Endothelial cell of umbilical vein (primary cell): ENCODE results near the gene KRCC1. TPM values are rescaled to one million over a fixed set of nuclear protein-coding genes. Genes with fewer than 3 reads are reported as not detected.

ENCODE experiments used
- BruUV-seq: library from RNA; stranded (reverse); fragments of 400-500 nt; replicated peaks from 2 replicates; lab custom pipeline; 2021; lab: Mats Ljungman, UMichigan
- CTCF ChIA-PET: fragments of 300-600, 350-600 bp; sonication (Branson Sonifier 250); formaldehyde crosslinking; loops from one replicate; lab custom pipeline; 2021; ENCODE audit warnings: antibody characterized with exemption, inconsistent platforms; lab: Charles Lee
- POLR2A ChIA-PET: fragments of 300-600, 350-600 bp; sonication (Branson Sonifier 250); formaldehyde crosslinking; loops from one replicate; lab custom pipeline; 2021; ENCODE audit warnings: antibody characterized with exemption, inconsistent platforms; lab: Charles Lee
- DNase-seq: peaks from one replicate; pipeline ENCODE4 v3.0.0-alpha.2; 2011; ENCODE audit warnings: low read depth, low spot score
- FAIRE-seq: peaks from 2 replicates; lab custom pipeline; 2011; peaks lifted over from hg19 to GRCh38; lab: Jason Lieb, UNC
- H2AFZ ChIP-seq: 2 replicates; pipeline ENCODE4 v1.6.0; 2012; ENCODE audit warnings: low read depth, low read length, control low read depth, inconsistent platforms
- H3K27ac ChIP-seq: 2 replicates; pipeline ENCODE4 v1.5.1; 2011; ENCODE audit warnings: low read depth, mild to moderate bottlenecking, control low read depth, low read length, moderate library complexity; ENCODE audit not compliant: insufficient read depth
- H3K27me3 ChIP-seq, 2 experiments: 2 replicates each; pipeline versions ENCODE4 v1.6.0 to v1.6.1; 2011; ENCODE audit warnings: low read length in 2 of 2, mixed read lengths in 1 of 2; ENCODE audit not compliant: control insufficient read depth in 2 of 2, insufficient read depth in 2 of 2
- H3K36me3 ChIP-seq, 2 experiments: 2 replicates in 1 of 2; 3 replicates in 1 of 2; pipeline ENCODE4 v1.5.1; 2011; ENCODE audit warnings: low read length in 2 of 2, mild to moderate bottlenecking in 1 of 2, moderate library complexity in 1 of 2; ENCODE audit not compliant: control insufficient read depth in 2 of 2, insufficient read depth in 2 of 2; ENCODE audit errors: extremely low read depth in 1 of 2
- H3K4me1 ChIP-seq: 3 replicates; pipeline ENCODE4 v1.5.1; 2011; ENCODE audit warnings: mild to moderate bottlenecking, low read length; ENCODE audit not compliant: control insufficient read depth, insufficient read depth; ENCODE audit errors: extremely low read depth
- H3K4me2 ChIP-seq: 2 replicates; pipeline ENCODE4 v1.6.1; 2011; ENCODE audit warnings: low read length, control low read depth, mixed read lengths; ENCODE audit not compliant: insufficient read depth
- H3K4me3 ChIP-seq, 3 experiments: fragments of 200-600 bp in 1 of 3; sonication (generic), shearing (Covaris generic) in 1 of 3; replicated peaks in 1 of 3; 2 replicates each; pipeline ENCODE4 v1.5.1; 2011 to 2016; ENCODE audit warnings: control low read depth in 3 of 3, low read length in 3 of 3, mild to moderate bottlenecking in 2 of 3, inconsistent platforms in 1 of 3, low read depth in 1 of 3, moderate library complexity in 1 of 3; ENCODE audit not compliant: insufficient read depth in 1 of 3
- H3K79me2 ChIP-seq: 2 replicates; pipeline ENCODE4 v1.6.0; 2012; ENCODE audit warnings: low read length, inconsistent platforms; ENCODE audit not compliant: control insufficient read depth, insufficient read depth
- H3K9ac ChIP-seq: replicated peaks from 2 replicates; pipeline ENCODE3; 2011; ENCODE audit warnings: low read length, control low read depth; ENCODE audit not compliant: insufficient read depth; ENCODE audit errors: extremely low read depth
- H3K9me1 ChIP-seq: replicated peaks from 3 replicates; pipeline ENCODE4 v1.6.0; 2011; ENCODE audit warnings: mild to moderate bottlenecking, low read length; ENCODE audit not compliant: control insufficient read depth, insufficient read depth; ENCODE audit errors: extremely low read depth
- H3K9me3 ChIP-seq: replicated peaks from 2 replicates; pipeline ENCODE4 v1.5.1; 2012; ENCODE audit warnings: low read length, inconsistent platforms; ENCODE audit not compliant: control insufficient read depth, insufficient read depth
- H4K20me1 ChIP-seq: replicated peaks from 2 replicates; pipeline ENCODE3; 2011; ENCODE audit warnings: mild to moderate bottlenecking, low read length; ENCODE audit not compliant: control insufficient read depth, insufficient read depth; ENCODE audit errors: extremely low read depth
- CTCF ChIP-seq, 2 donors: IDR thresholded peaks; 1 replicate in 1 of 2; 2 replicates in 1 of 2; pipeline ENCODE4 v1.5.1; 2011; ENCODE audit warnings: low read length in 2 of 2, mild to moderate bottlenecking in 2 of 2, moderate library complexity in 2 of 2, control low read depth in 1 of 2, inconsistent platforms in 1 of 2, low read depth in 1 of 2; ENCODE audit not compliant: insufficient read depth in 1 of 2; ENCODE audit errors: extremely low read depth in 1 of 2
- EZH2 ChIP-seq: IDR thresholded peaks from 2 replicates; pipeline ENCODE4 v1.6.1; 2012; ENCODE audit warnings: borderline replicate concordance, low read depth, mild to moderate bottlenecking, moderate library complexity, low read length, inconsistent platforms; ENCODE audit not compliant: severe bottlenecking
- FOS ChIP-seq: IDR thresholded peaks from 2 replicates; pipeline ENCODE4 v1.6.1; 2011; ENCODE audit warnings: mild to moderate bottlenecking, low read length, moderate library complexity, borderline replicate concordance; ENCODE audit not compliant: insufficient read depth
- GATA2 ChIP-seq: IDR thresholded peaks from 2 replicates; pipeline ENCODE4 v1.7.0; 2011; ENCODE audit warnings: low read depth, mild to moderate bottlenecking, moderate library complexity, mixed read lengths, low read length; ENCODE audit not compliant: insufficient read length, insufficient read depth
- MAX ChIP-seq: IDR thresholded peaks from 2 replicates; pipeline ENCODE4 v1.6.1; 2011; ENCODE audit not compliant: insufficient read depth, insufficient read length
- MYC ChIP-seq: IDR thresholded peaks from one replicate; pipeline ENCODE4 v1.6.1; 2011; ENCODE audit warnings: mild to moderate bottlenecking, low read depth, low read length
- POLR2A ChIP-seq: IDR thresholded peaks from 2 replicates; pipeline ENCODE4 v1.6.1; 2012; ENCODE audit warnings: low read depth, mild to moderate bottlenecking, control low read depth, low read length
- dilution Hi-C: fragments of 300-500 bp; cut with MboI; formaldehyde crosslinking; loops from one replicate; pipeline ENCODE4 v1.15.0; 2019; ENCODE audit warnings: low sequenced_read_pairs; ENCODE audit not compliant: extremely low pct_ligation_motif_present
- intact Hi-C: fragments of 100-400 bp; cut with micrococcal nuclease; formaldehyde crosslinking; loops from one replicate; pipeline ENCODE4 v1.10.0; 2022
- polyA plus RNA-seq, 4 experiments: library from polyadenylated mRNA; depleted of rRNA in 3 of 4; stranded (reverse) in 3 of 4; unstranded in 1 of 4; fragments of >200 nt; gene quantifications; 2 replicates each; pipeline versions ENCODE4 v1.2.1 to v1.2.3, GENCODE V29; 2011 to 2012; ENCODE audit warnings: missing spikeins in 1 of 4
- total RNA-seq: library from RNA; stranded (reverse); gene quantifications from 2 replicates; pipeline ENCODE4 v1.2.3, GENCODE V29; 2021

KRCC1 gene
- total and polyA plus RNA-seq, 2 donors (not counting 3 experiments of a cell fraction or from before 2014, with no cell fraction given) = 7.4 to 15.0 TPM

GRCh38 chr2:88085602-88086001, 30.0 kb upstream of the KRCC1 start:
- no TSS peak for BruUV-seq
- H2AFZ ChIP-seq = no peak overlapping the region
- ChIA-PET CTCF (no interaction called here), POLR2A (no interaction called here)
- no peaks in the 10 kb centered on the region for H3K27me3 ChIP-seq
- no peak overlapping the region for H3K4me2 ChIP-seq
- no peaks in the 10 kb centered on the region for H4K20me1 ChIP-seq
- H3K27ac ChIP-seq = no peak overlapping the region
- dilution Hi-C loops (no loop called here), intact Hi-C loops (no loop called here)
- no peak for FAIRE-seq
- no peak overlapping the region for H3K9ac ChIP-seq
- no peak for DNase-seq
- no peak overlapping the region for H3K4me3 ChIP-seq
- H3K79me2 ChIP-seq = no peaks in the 10 kb centered on the region
- H3K9me1 ChIP-seq = no peaks in the 10 kb centered on the region
- no peaks in the 10 kb centered on the region for H3K9me3 ChIP-seq
- TF ChIP-seq MAX (no peak), GATA2 (no peak), POLR2A (no peak), MYC (no peak), CTCF (IDR thresholded peaks at IDR 0.05; ENCODE audit: extremely low read depth in 1 of 2, insufficient read depth in 1 of 2, low read depth in 1 of 2, low read length in 2 of 2) (no peak), EZH2 (no peak), FOS (no peak)
- no peaks in the 10 kb centered on the region for H3K36me3 ChIP-seq
- no peaks in the 10 kb centered on the region for H3K4me1 ChIP-seq
